ENCODE data around the gene KPNA3.
"Not testable (repeated sequence)": the region's sequence is repeated elsewhere in the genome, so short reads cannot be mapped to it uniquely, and the experiment has no call there.

Gene KPNA3

DNA sequence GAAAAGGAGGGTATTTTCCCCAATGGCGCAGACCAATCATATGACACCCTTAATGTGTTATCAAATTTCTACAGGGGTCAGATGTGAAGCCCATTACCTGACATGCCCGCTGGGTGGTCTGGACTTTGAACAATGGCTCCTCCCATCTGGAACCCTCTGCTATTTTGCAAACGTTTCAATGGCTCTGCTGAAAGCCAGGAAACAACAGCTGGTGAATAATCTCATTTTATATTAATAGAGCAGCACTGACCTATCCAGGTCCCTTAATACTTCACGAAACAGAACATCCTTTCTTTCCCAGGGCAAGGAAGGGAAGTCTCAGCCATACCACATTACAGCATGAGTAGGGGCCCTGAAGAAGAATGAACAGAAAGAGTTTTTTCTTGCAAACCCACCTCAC is 20.3 kb upstream of the KPNA3 start:
- Histone ChIP-seq H3K27ac (no peak overlapping the region), H3K9me3 (no peaks in the 10 kb centered on the region), H3K4me1 (no peaks in the 10 kb centered on the region), H3K27me3 (peaks cover 0 to 6% of the 10 kb centered on the region in 2 donors), H3K36me3 (no peaks in the 10 kb centered on the region), H3K4me3 (no peak overlapping the region)
- TF ChIP-seq, protein P1, sequence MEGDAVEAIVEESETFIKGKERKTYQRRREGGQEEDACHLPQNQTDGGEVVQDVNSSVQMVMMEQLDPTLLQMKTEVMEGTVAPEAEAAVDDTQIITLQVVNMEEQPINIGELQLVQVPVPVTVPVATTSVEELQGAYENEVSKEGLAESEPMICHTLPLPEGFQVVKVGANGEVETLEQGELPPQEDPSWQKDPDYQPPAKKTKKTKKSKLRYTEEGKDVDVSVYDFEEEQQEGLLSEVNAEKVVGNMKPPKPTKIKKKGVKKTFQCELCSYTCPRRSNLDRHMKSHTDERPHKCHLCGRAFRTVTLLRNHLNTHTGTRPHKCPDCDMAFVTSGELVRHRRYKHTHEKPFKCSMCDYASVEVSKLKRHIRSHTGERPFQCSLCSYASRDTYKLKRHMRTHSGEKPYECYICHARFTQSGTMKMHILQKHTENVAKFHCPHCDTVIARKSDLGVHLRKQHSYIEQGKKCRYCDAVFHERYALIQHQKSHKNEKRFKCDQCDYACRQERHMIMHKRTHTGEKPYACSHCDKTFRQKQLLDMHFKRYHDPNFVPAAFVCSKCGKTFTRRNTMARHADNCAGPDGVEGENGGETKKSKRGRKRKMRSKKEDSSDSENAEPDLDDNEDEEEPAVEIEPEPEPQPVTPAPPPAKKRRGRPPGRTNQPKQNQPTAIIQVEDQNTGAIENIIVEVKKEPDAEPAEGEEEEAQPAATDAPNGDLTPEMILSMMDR (IDR thresholded peaks at IDR 0.05), result no peak
- intact Hi-C loops (cut with DNase I; ENCODE audit: low total_unique reads), result no loop called here
- DNase-seq, result no peak

DNA sequence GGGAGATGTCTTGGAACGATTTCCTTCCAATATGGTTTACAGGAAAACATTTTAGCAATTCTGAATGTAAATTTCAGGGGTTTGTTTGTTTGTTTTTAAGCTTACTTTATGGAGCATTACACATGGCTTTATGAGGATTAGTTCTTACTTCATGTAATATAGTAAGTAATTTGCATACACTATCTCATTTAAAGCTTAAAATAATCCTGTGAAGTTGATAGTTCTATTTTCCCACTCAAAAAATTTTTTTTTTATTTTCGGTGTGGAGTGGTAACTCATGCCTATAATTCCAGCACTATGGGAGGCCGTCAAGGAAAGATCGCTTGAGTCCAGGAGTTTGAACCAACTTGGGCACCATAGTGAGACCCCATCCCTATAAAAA is 19.0 kb upstream of the KPNA3 start:
- Histone ChIP-seq H3K9me3 (no peaks in the 10 kb centered on the region), H3K36me3 (no peaks in the 10 kb centered on the region), H3K27me3 (peaks cover 0 to 6% of the 10 kb centered on the region in 2 donors), H3K4me1 (no peaks in the 10 kb centered on the region), H3K4me3 (no peak overlapping the region), H3K27ac (no peak overlapping the region)
- TF ChIP-seq, protein P1 (IDR thresholded peaks at IDR 0.05), result no peak
- intact Hi-C loops (cut with DNase I; ENCODE audit: low total_unique reads), result no loop called here
- no peak for DNase-seq

DNA sequence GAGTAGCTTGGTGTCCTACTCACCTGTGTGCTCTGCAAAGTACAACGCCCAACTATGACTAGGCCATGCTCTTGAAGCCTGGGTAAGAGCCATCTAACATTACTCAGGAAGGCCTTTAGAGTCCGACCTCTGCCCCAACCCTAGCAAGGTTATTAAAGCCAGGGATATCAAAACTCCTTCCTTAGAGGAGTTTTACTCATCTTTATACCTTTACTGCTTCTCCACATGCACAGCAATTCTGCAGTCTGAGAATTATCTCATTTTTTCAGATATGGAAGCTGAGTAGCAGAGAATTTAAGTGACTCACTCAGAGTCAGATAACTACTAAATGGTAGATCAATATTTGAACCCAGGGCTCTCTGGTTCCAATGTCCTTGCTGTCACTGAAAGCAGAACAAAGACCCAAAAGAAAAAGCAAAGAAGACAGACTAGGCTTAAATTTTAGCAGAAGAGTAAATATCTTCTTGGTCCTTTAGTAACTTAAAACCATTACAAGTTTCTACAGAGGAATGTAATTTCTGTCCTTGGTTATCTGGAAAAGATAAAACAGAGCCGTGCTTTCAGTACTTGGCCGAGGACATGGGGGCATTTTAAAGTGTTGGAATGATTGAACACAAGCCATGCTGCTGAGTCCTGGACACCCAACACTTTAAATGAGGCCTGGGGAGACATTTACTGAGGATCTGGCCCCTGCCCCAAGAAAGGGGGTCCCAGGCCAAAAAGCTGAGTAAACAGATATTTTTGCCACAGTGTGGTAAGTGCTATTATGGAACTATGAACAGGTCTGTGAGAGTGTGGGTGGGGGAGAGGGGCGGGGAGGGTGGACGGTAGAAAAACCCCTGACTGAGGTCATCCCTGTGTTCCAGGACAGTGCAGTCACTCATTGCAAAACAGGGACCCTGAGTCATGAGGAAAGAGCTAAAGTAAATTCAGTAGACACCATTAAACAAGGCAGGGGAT is 18.4 kb upstream of the KPNA3 start:
- Histone ChIP-seq H3K27me3 (peaks cover 0 to 10% of the 10 kb centered on the region in 2 donors), H3K27ac (no peak overlapping the region), H3K36me3 (no peaks in the 10 kb centered on the region), H3K4me3 (no peak overlapping the region), H3K4me1 (no peaks in the 10 kb centered on the region), H3K9me3 (no peaks in the 10 kb centered on the region)
- intact Hi-C loops (cut with DNase I; ENCODE audit: low total_unique reads), result no loop called here
- TF ChIP-seq, protein P1 (IDR thresholded peaks at IDR 0.05), result no peak
- no peak for DNase-seq

DNA sequence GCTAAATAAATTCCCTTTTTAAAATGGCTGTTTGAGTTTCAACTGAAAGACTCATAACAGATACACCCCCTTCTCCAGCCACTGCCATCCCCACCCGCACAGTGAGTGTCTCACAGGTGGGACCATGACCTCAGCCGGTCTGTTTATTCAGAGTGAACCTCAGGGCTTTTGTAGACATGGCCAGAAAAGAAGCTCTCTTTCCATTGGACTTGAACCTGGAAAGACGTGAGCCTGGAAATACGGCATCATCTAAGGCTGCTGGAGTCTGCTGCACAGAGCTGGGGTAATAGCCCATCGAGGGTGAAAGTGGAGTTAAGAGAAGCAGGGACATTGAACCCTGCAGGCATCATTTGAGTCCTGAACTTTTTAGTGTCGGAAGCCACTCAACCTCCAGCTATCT is 15.2 kb upstream of the KPNA3 start:
- no peak for DNase-seq
- TF ChIP-seq, protein P1 (IDR thresholded peaks at IDR 0.05), result no peak
- Histone ChIP-seq H3K27me3 (peaks cover 0 to 13% of the 10 kb centered on the region in 2 donors), H3K27ac (no peak overlapping the region), H3K4me3 (no peak overlapping the region), H3K4me1 (no peaks in the 10 kb centered on the region), H3K9me3 (no peaks in the 10 kb centered on the region), H3K36me3 (no peaks in the 10 kb centered on the region)
- intact Hi-C loops (cut with DNase I; ENCODE audit: low total_unique reads), result no loop called here

DNA sequence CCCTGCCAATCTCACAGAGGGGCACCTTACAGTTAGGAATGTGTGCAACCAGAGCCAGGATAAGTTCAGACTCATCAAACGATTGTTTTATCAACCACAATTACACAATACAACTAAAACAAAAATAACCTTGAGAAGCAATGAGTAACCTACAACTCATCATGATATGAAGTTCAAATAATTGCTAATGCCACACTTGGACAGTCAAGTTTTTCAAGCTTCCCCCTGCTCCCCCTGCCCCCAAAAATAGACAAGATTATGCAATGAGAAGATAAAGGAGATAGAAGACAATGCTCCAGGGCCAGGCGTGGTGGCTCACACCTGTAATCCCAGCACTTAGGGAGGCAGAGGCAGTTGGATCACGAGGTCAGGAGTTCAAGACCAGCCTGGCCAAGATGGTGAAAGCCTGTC is 13.6 kb upstream of the KPNA3 start:
- H3K4me3 ChIP-seq, result no peak overlapping the region
- H3K27me3 ChIP-seq, result peaks cover 0 to 13% of the 10 kb centered on the region in 2 donors
- H3K27ac ChIP-seq, result no peak overlapping the region
- no peaks in the 10 kb centered on the region for H3K36me3 ChIP-seq
- H3K9me3 ChIP-seq, result no peaks in the 10 kb centered on the region
- no peaks in the 10 kb centered on the region for H3K4me1 ChIP-seq
- TF ChIP-seq, protein P1 (IDR thresholded peaks at IDR 0.05), result no peak
- no peak for DNase-seq
- intact Hi-C loops (cut with DNase I; ENCODE audit: low total_unique reads), result no loop called here

DNA sequence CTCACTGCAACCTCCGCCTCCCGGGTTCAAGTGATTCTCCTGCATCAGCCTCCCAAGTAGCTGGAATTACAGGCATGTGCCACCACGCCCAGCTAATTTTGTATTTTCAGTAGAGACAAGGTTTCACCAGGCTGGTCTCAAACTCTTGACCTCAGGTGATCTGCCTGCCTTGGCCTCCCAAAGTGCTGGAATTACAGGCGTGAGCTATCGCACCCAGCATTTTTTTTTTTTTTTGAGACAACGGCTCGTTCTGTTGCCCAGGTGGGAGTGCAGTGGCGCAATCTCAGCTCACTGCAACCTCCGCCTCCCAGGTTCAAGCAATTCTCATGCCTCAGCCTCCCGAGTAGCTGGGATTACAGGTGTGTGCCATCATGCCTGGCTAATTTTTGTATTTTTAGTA is 10.6 kb upstream of the KPNA3 start:
- H3K27me3 ChIP-seq; H3K4me3 ChIP-seq; H3K36me3 ChIP-seq; H3K9me3 ChIP-seq; H3K27ac ChIP-seq; H3K4me1 ChIP-seq; intact Hi-C loops (cut with DNase I; ENCODE audit: low total_unique reads); DNase-seq: not testable (repeated sequence)

Data from tibial artery (tissue), 4 donors.